Suppressor macrophage (primary cell): ENCODE results near the gene RHEBL1.

Source experiments
- DNase-seq, 4 experiments: peaks; one replicate each; pipeline ENCODE4 v3.0.0-alpha.2; 2020 to 2022

Gene RHEBL1

DNA sequence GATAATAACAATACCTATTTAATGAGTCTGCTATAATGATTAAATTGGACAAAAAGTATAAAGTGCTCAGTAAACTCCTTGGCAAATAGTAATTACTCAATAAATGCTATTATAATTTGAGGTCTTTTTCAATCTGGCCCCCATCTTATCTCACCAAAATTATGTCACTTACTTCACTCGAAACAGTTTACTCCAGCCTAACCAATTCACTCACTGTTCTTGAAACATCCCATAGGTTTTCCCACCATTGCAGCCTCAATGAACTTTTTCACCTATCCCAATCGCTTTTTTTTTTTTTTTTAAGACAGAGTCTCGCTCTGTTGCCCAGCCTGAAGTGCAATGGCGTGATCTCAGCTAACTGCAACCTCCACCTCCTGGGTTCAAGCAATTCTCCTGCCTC lies 33.8 kb downstream of the RHEBL1 start:
- DNase-seq: no peak

DNA sequence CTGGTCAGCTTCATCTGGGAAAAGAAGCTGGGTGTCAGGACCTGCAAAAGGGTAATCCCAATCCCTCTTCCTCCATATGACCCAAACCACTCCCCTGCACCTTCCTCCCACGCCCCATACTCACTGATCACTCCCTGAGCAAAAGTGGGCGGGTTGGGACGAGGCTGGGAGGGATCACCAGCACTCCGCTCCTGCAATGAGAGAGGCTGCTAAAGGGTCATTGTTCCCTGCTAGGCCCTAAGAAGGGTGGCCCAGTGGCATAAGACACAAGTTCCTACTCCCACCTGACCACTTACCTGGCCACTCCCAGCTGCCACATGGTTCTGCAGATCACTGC lies 35.5 kb downstream of the RHEBL1 start:
- no peak for DNase-seq

DNA sequence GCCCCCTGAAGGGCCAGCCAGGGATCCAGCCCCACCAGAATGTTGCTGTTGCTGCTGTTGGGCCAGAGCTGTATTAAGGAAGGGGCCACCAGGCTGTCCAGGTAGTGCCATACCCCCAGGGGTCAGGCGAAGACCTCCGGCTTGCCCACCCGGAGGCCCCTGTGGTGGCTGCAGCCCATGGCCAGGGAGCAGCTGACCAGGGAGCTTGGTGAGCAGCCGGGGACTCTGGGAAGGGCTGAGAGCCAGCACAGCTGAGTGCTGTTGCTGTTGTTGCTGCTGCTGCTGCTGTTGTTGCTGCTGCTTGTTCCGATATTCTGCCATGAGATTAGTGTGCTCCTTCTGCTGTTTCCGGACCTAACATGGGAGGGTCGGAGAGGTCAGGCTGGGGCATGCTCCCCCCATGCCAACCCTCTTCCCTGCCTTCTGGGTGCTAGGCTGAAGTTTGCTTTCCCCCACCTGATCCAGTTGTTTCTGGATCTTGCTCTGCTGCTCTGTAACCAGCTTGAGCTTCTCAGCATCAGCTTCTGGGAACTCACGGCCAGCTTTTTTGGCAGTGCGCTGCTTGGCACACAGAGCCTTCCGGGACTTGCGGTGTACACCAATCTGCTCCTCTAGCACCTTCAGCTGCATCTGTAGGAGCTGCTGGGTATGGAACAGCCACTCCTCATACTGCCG lies 36.0 kb downstream of the RHEBL1 start:
- DNase-seq: no peak

DNA sequence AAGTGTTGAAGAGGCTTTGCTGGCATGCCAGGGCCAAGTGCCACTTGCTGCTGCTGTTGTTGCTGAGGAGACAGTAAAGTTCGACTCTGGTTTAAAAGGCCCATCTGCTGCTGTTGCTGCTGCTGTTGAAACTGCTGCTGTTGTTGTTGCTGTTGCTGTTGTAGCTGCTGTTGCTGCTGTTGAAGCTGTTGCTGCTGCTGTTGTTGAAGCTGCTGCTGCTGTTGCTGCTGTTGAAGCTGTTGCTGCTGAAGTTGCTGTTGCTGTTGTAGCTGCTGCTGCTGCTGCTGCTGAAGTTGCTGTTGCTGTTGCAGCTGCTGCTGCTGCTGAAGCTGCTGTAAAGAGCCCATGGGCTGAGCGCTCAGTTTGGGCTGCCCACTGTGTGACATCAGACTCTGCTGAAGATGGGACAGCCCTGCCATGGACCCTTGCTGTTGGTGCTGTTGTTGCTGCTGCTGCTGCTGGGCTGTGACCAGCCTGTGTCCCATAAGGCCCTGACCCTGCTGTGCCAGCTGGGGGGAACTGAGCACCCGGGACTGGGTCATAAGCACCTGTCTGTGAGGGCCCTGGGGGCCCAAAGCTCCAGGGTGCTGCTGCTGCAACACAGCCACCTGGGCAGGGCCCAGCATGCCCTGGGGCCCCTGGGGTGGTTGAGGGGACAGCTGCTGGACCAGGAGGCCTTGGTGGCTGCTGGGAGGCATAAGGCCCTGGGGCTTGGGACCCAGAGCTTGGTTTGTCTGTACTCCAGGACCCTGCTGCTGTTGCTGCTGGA lies 36.9 kb downstream of the RHEBL1 start:
- DNase-seq: no peak

DNA sequence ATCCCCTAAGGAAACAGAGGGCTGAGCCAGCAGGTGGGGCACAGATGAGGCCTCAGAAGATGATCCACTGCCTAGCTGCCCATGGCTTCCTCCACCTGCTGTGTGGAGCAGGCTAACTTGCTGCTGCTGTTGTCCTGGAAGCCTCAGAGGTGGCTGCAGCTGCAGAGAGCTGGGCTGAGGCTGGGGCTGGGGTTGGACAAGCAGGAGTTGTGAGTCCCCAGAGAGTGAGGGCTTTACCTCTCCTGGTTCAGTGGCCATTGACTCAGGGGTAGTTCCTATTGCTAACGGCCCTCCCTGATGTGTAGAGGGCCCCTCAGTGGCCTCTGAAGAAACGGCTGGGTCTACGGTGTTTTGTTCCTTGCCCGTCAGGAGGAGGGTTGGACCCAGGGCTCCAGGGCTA lies 37.5 kb downstream of the RHEBL1 start:
- DNase-seq: no peak

GRCh38 chr12:49031573-49032161 lies 38.1 kb downstream of the RHEBL1 start:
- no peak for DNase-seq

DNA sequence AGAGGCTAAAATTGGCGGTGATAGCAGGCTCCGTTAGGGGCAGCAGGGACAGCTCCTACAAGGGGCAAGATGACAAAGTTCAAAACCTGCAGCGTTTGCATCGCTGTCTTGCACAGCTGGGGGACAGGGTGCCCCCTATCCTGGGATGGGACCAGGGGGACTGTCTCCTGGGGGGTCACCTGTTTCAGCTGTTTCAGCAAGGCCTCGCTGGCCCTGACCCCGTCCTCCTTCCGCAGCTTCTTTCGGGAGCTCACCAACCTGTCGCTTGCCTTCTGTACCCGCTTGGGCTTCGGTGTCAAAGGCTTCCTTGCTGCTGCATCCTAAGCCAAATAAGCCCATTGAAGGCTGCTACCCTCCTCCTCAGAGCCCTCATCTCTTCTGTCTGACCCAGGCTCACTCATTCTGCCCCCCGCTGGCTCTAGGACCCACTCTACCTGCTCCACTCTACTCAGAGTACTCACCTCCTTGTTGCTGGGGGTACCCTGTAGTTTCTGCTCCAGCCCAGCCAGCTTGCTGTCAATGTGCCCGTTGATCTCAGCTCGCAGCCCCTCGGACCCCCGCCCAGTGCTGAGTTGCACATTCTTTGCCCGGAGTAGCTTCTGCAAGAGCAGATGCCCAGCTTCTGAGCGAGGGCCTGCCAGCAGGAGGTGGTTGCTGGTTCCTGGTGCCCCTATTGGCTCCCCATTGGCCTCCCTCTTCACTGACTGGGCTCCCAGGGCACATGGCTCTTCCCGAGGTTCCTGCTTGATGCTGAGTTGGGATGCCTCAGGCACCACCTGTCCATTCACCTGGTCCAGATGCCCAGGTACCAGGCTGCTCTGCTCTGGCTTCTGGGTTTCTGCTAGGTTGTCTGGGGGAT lies 38.8 kb downstream of the RHEBL1 start:
- no peak for DNase-seq

DNA sequence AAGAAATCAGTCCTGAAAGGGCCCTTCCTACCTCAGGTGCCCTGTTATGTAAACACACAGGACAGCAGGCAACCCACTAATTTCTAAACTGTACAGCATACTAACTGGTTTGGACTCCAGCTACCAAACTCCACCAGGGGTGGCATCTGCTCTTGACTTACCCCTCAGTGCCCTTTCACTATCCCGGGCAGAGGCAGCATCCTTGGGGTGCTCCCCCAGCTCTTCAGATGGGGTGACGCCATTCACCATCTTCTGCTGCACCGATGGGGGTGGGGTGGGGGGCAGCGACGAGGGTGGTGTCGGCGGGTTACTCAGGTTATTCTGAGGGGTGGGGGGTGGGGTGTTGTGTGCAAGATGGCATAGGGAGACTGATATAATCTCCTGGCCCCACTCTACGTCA lies 39.7 kb downstream of the RHEBL1 start:
- no peak for DNase-seq

DNA sequence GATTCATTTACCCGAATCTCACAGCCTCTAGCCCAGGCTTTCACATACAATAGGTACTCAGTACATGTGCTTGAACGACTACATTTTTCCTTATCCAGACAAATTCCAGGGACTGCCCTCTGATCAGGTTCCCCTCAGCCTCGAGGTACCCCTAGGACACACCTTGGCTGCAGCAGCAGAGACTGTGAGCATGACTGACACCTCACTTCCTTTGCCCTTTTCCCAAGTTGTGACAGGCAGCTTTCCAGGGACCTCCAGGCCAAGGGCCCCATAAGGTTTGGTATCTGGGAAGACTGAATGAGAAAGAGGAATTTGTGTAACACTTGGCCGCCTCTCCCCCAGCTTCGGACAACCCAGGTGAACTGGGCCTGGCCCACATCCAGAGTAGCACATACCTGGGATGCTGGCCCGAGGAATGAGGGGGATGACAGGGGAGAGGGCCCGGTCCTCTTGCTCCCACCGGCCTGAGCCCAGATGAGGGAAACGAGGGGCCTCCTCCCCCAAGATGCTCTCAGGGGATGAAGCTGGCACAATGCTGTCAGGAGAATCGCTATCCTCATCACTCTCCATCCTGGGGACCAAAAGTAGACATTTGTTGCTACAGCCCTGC lies 41.0 kb downstream of the RHEBL1 start:
- no peak for DNase-seq

DNA sequence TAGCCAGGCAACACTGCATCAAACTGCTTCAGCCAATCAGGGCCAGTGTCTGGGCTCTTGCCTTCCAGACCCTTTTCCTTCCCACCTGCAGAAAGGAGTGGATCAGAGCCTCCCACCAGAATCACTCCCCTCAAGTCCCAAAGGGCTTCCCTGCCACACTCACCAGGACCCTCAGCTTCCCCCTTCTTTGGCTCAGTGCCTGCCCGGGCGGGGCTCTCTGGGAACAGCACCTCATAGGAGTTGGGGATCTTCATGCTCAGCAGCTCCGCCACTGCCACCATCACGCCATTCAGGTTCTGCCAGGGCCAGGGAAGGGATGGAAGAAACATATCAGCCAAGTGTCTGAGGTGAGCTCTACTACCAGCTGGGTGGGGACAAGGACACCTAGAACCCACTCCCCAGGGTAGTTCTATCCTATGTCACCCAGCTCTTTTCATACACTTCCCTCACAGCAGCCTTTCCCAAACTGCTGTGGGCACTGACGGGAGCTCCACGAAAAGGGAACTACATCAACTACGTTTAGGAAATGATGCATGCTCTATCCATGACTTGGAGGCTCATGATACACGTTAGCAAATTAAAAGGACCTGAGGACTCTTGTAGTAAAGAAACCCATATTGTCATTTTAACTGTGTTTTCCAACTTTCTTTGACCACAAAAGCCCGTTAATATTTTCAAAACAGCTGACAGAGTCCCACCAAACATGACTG lies 41.8 kb downstream of the RHEBL1 start:
- peak; percentile 67 to 86 (median 74) for DNase-seq

- DNase-seq: no peak
Observed at GRCh38 chr12:49026678-49027480, 42.9 kb downstream of the RHEBL1 start.

- DNase-seq: no peak
Observed at GRCh38 chr12:49026101-49026500, 43.7 kb downstream of the RHEBL1 start.

GRCh38 chr12:49025463-49025862 lies 44.3 kb downstream of the RHEBL1 start:
- DNase-seq: no peak

GRCh38 chr12:49024543-49024942 lies 45.2 kb downstream of the RHEBL1 start:
- DNase-seq: no peak

GRCh38 chr12:49023812-49024211 lies 46.0 kb downstream of the RHEBL1 start:
- no peak for DNase-seq

GRCh38 chr12:49022558-49023178 lies 47.1 kb downstream of the RHEBL1 start:
- no peak for DNase-seq

DNA sequence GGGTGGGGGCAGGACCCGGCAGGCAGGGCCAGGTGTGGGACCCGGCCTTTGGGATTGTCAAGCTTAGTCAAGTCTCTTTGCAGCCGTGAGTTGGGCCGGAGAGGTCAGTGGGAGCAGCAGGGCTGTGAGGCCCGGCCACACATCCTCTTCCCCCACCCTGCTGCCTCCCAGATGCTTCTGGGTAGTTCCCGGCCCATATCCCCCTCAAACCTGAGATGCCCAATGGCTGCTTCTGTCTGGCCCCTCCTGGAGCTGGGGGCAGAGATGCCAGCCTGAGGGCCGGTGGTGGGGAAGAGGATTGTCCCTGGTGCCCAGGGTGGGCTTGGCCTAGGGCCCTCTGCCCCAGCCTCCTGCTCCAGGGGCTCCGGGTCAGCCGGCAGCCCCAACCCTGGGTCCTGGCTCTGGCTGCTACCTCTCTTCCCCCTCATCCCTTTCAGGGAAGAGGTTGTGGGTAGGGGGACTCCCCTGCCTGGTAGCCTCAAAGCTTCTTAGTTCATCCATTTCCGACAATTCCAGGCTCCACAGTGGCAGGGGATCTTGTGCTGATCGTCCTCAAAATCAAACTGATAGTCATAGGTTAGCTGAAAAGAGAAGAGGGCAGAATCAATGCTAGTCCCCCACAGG lies 48.4 kb downstream of the RHEBL1 start:
- DNase-seq: no peak

GRCh38 chr12:49020441-49020840 lies 49.3 kb downstream of the RHEBL1 start:
- DNase-seq: no peak

- peak; percentile 75 to 86 (median 82) for DNase-seq
Observed at GRCh38 chr12:49019443-49020324, 50.1 kb downstream of the RHEBL1 start.
